Kidney epithelial cell (primary cell): ENCODE data around the gene XPOT. TPM values are rescaled to one million over a fixed set of nuclear protein-coding genes. Genes with fewer than 3 reads are reported as not detected.
A peak's percentile ranks its signal among the peaks of the same experiment; 100 is the strongest.

Experiments used
- DNase-seq: peaks from one replicate; pipeline ENCODE4 v3.0.0-alpha.2; 2010; ENCODE audit warnings: low read depth
- H3K27me3 ChIP-seq: 2 replicates; pipeline ENCODE4 v1.6.0; 2011; ENCODE audit warnings: low read length; ENCODE audit not compliant: control insufficient read depth, insufficient read depth
- H3K36me3 ChIP-seq: 2 replicates; pipeline ENCODE4 v1.5.1; 2011; ENCODE audit warnings: low read length; ENCODE audit not compliant: control insufficient read depth, insufficient read depth
- H3K4me3 ChIP-seq: 2 replicates; pipeline ENCODE4 v1.5.1; 2011; ENCODE audit warnings: low read depth, mild to moderate bottlenecking, control low read depth, low read length
- CTCF ChIP-seq: IDR thresholded peaks from 2 replicates; pipeline ENCODE4 v1.5.1; 2011; ENCODE audit warnings: mild to moderate bottlenecking, moderate library complexity, low read length, control low read depth, inconsistent platforms; ENCODE audit not compliant: insufficient read depth, poor library complexity, severe bottlenecking
- total RNA-seq: library from RNA; depleted of rRNA; stranded (reverse); fragments of >200 nt; gene quantifications from 2 replicates; pipeline ENCODE4 v1.2.3, GENCODE V29; 2015

The XPOT gene
- total RNA-seq, 1 donor from 2014 or later, result 129 TPM

DNA sequence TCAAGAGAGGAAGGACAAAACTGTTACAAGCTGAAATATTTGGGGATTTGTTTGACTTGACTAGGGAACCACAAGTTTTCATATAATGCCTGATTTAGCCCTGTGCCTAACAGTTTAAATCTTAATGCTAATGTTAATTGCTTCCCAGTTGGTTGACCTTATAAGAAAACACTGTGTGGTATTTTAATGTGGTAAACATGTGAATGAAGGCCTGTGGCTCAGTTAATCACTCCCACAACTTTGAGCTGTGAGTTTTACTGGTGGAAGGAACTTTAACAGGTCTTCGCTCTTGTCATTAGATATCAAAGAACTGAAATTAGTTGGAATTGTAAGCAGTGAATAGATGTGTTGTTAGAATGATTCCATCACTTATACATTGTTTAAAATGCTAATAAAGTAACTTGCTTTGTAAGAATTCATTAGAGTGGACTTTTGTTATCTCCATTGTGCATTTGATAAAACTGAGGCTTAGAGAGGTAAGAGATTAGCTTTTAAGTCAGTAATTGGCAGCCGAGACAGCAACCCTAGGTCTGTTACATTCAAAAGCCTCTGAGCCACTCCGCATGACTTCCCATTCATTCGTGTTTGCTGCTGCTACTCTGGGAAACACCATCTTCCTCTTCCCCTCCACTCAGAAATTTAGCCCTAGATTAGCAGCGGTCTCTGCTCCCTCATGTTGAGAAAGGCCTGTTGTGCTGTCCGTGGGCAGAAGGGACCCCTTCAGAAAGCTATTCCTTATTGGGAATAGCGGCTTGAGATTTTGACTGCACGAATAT, 46.7 kb downstream of the XPOT start:
- no peak for TF ChIP-seq CTCF
- H3K36me3 ChIP-seq, result no peaks in the 10 kb centered on the region
- no peak for DNase-seq
- peak overlapping the region; percentile 94 for H3K4me3 ChIP-seq
- H3K27me3 ChIP-seq, result no peaks in the 10 kb centered on the region

DNA sequence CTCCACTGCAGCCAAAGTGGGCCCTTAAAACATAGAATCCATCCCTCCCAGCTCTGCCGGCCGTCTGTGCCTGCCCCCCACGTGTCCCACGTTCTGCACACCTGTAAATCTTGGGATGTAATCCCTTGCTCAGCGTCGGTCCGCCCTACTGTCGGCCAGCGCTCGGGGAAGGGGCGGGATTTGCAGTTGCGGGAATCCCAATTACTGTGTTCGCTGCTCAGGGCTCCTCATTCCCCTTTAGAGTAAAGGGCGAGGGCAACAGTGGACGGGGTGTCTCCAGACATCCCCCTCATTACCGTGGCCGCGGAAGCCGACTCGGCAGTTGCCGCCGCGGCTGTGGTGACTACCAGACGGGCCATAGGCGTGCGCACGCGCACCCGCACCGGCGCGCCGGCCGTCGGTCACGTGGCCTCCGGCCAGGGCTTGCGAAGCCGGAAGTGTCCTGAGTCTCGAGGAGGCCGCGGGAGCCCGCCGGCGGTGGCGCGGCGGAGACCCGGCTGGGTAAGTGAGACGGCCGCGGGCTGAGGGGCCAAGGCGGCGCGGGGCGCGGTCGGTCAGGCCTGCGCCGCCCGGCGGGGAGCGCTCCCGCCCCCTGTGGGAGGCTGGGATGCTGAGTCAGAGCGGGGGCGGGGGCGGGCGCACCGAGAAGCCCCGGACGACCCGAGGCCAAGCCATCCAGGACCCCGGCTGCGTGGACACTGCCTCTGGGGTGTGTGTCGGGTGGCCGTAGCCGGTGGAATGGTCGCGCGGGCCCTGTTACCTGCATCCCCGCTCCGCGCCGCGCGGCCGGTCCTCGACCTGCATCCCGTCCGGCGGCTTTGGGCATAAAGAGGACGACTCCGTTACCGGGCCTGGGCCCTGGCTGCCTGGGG, 47.7 kb downstream of the XPOT start, which contains the start of gene TBK1:
Gene TBK1, plus strand, starts transcription at position 434 of the 872 bp plus-strand sequence. CDS start 3,751 bp downstream, outside the sequence.
- H3K4me3 ChIP-seq, result peak within 1 kb of the TSS; percentile 94
- no peak for TF ChIP-seq CTCF
- H3K27me3 ChIP-seq, result no peaks in the 10 kb centered on the region
- H3K36me3 ChIP-seq, result no peaks in the 10 kb centered on the region
- peak; percentile 43 for DNase-seq

- Histone ChIP-seq H3K27me3 (no peaks in the 10 kb centered on the region), H3K4me3 (peak overlapping the region; percentile 94), H3K36me3 (no peaks in the 10 kb centered on the region)
- peak; percentile 41 for DNase-seq
- TF ChIP-seq CTCF, result no peak
Measured at GRCh38 chr12:64452559-64453329, 48.6 kb downstream of the XPOT start.

DNA sequence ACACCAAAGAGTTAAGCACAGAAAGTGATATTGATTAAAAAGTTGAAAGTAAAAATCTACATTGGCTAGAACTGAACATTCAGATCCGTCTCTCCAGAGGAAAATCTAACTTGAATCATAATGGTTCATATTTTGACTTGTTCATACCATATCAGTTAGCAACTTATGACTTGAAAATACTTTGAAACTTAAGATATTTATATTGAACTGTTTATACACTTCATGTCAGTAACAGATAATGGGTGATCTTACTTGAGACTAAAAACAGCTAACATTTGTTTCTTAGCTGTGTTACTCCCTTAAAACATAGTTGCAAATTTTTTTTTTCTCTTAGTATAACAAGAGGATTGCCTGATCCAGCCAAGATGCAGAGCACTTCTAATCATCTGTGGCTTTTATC, 51.3 kb downstream of the XPOT start:
- no peak for TF ChIP-seq CTCF
- no peak for DNase-seq
- H3K27me3 ChIP-seq, result no peaks in the 10 kb centered on the region
- H3K36me3 ChIP-seq, result no peaks in the 10 kb centered on the region
- H3K4me3 ChIP-seq, result no peak overlapping the region

DNA sequence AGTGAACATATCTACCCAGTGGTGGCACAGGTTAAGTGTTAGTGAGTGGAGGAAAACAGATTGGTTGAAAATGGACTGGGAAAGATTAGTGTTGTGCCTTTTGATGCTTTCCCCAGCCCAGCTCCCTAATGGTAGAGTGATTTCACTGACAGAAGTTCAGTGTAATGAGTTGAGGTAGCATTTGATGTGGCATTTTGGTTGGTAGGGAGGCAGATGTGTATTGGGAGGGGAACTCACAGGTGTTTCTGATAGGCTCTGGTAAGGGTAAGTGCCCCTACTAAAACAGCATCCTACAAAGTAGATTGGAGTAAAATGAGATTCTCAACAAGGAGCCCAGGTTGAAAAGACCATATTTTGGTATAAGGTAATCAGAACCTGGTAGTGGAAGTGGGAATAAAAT, 51.9 kb downstream of the XPOT start:
- Histone ChIP-seq H3K36me3 (no peaks in the 10 kb centered on the region), H3K4me3 (no peak overlapping the region), H3K27me3 (no peaks in the 10 kb centered on the region)
- TF ChIP-seq CTCF, result no peak
- no peak for DNase-seq
